Measurements from ENCODE around the gene NEURL3.
A peak's percentile ranks its signal among the peaks of the same experiment; 100 is the strongest.

NEURL3 gene

GRCh38 chr2:96537066-96537733 is 32.0 kb upstream of the NEURL3 start:
- Mint-ChIP-seq H3K36me3 (ENCODE audit: low read depth) (no peaks in the 10 kb centered on the region), H3K9me3 (no peaks in the 10 kb centered on the region), H3K4me1 (peaks cover 55% of the 10 kb centered on the region), H3K27me3 (ENCODE audit: low read depth, poor library complexity) (peaks cover 24% of the 10 kb centered on the region), H3K4me3 (peak overlapping the region; percentile 89), H3K27ac (no peak overlapping the region)
- TF ChIP-seq CTCF (IDR thresholded peaks at IDR 0.05), result no peak
- DNase-seq, result peak; percentile 61

GRCh38 chr2:96536445-96537065 is 31.4 kb upstream of the NEURL3 start, which contains the start of gene ARID5A:
Gene ARID5A (plus strand): TSS chr2:96536752. CDS start chr2:96536827, 75 bp downstream.
- H3K9me3 Mint-ChIP-seq, result no peaks in the 10 kb centered on the region
- TF ChIP-seq CTCF (IDR thresholded peaks at IDR 0.05), result peak; percentile 30
- H3K27ac Mint-ChIP-seq, result peak within 1 kb of the TSS; percentile 81
- H3K36me3 Mint-ChIP-seq (ENCODE audit: low read depth), result no peaks in the 10 kb centered on the region
- H3K4me3 Mint-ChIP-seq, result peak within 1 kb of the TSS; percentile 89
- peak; percentile 94 for DNase-seq
- peaks cover 61% of the 10 kb centered on the region for H3K4me1 Mint-ChIP-seq
- H3K27me3 Mint-ChIP-seq (ENCODE audit: low read depth, poor library complexity), result peaks cover 24% of the 10 kb centered on the region

GRCh38 chr2:96535331-96535730 is 30.2 kb upstream of the NEURL3 start:
- Mint-ChIP-seq H3K27ac (no peak overlapping the region), H3K4me3 (no peak overlapping the region), H3K36me3 (ENCODE audit: low read depth) (no peaks in the 10 kb centered on the region), H3K4me1 (peaks cover 71% of the 10 kb centered on the region), H3K9me3 (no peaks in the 10 kb centered on the region), H3K27me3 (ENCODE audit: low read depth, poor library complexity) (peaks cover 24% of the 10 kb centered on the region)
- DNase-seq, result no peak
- no peak for TF ChIP-seq CTCF (IDR thresholded peaks at IDR 0.05)

GRCh38 chr2:96534701-96535181 is 29.6 kb upstream of the NEURL3 start:
- Mint-ChIP-seq H3K4me3 (no peak overlapping the region), H3K9me3 (no peaks in the 10 kb centered on the region), H3K4me1 (peaks cover 70% of the 10 kb centered on the region), H3K27me3 (ENCODE audit: low read depth, poor library complexity) (peaks cover 24% of the 10 kb centered on the region), H3K27ac (no peak overlapping the region), H3K36me3 (ENCODE audit: low read depth) (no peaks in the 10 kb centered on the region)
- TF ChIP-seq CTCF (IDR thresholded peaks at IDR 0.05), result no peak
- no peak for DNase-seq

- H3K27ac Mint-ChIP-seq, result no peak overlapping the region
- H3K4me1 Mint-ChIP-seq, result peaks cover 65% of the 10 kb centered on the region
- no peak for TF ChIP-seq CTCF (IDR thresholded peaks at IDR 0.05)
- H3K27me3 Mint-ChIP-seq (ENCODE audit: low read depth, poor library complexity), result peaks cover 19% of the 10 kb centered on the region
- no peaks in the 10 kb centered on the region for H3K9me3 Mint-ChIP-seq
- DNase-seq, result no peak
- no peak overlapping the region for H3K4me3 Mint-ChIP-seq
- no peaks in the 10 kb centered on the region for H3K36me3 Mint-ChIP-seq (ENCODE audit: low read depth)
Observed at GRCh38 chr2:96534141-96534540, 29.0 kb upstream of the NEURL3 start.
